ENCODE data around the gene SPG11.

DNA sequence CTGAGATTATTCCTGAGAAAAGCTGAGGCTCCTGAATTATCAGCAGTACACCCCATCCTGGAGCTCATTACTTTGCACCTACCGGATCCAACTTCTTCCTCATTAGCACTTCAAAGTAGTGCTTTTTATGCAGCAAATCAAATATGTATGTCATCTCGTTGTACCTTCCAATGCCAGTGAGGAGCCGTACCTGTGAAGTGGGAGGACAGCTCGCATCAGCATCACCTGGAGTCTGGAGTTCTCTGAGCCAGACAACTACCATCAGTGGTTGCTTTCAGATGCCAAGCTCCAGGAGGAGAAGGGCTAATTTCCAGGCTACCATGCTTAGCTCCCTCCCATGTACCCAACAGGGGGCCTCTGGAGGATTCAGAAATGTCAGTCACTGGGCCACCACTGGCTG lies 94.1 kb downstream of the SPG11 start:
- TF ChIP-seq, protein P1, sequence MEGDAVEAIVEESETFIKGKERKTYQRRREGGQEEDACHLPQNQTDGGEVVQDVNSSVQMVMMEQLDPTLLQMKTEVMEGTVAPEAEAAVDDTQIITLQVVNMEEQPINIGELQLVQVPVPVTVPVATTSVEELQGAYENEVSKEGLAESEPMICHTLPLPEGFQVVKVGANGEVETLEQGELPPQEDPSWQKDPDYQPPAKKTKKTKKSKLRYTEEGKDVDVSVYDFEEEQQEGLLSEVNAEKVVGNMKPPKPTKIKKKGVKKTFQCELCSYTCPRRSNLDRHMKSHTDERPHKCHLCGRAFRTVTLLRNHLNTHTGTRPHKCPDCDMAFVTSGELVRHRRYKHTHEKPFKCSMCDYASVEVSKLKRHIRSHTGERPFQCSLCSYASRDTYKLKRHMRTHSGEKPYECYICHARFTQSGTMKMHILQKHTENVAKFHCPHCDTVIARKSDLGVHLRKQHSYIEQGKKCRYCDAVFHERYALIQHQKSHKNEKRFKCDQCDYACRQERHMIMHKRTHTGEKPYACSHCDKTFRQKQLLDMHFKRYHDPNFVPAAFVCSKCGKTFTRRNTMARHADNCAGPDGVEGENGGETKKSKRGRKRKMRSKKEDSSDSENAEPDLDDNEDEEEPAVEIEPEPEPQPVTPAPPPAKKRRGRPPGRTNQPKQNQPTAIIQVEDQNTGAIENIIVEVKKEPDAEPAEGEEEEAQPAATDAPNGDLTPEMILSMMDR (conservative IDR thresholded peaks at IDR 0.05; ENCODE audit: low read length), result no peak
- no peak for TF ChIP-seq EZH2phosphoT487 (IDR thresholded peaks at IDR 0.05; ENCODE audit: borderline replicate concordance)
